ENCODE data around the gene CRTC3.
"Not testable (repeated sequence)": the region's sequence is repeated elsewhere in the genome, so short reads cannot be mapped to it uniquely, and the experiment has no call there.

Gene CRTC3

DNA sequence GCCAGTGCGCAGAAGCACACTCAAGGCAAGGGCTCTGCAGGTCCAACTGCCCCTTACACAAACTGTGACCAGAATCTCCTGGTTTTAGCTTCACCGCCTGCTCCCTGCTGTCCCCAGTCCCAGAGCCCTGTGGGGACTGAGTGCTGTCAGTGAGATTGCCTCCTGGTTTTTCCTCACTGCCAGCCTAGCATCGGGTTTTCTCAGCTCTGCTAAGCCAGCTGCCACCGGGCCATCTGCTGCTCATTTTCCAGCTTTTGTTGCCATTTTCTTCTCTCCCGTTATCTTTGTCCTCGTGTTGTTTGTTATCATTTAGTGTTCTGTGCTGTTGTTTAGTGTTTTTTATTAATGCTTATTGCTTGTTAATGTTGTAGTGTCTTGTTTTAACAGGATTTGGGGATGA is 108.0 kb downstream of the CRTC3 start:
- peak; percentile 96 for DNase-seq

DNA sequence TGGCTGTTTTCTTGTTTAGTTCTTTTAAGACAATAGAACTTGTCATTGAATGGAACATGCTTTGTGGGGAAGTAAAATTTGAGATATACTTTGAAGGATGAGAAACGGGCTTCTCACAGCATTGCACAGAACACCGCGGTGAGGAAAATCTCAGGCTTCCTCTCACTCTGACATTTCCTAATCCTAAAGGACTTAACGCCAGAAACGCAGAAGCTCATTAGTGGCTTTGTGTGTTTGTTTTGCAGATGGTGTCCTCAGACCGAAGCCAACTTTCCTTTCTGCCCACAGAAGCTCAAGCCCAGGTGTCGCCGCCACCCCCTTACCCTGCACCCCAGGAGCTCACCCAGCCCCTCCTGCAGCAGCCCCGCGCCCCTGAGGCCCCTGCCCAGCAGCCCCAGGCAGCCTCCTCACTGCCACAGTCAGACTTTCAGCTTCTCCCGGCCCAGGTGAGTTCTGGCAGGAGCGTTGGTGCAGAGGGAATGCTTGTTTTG is 108.5 kb downstream of the CRTC3 start:
- DNase-seq: peak; percentile 66

DNA sequence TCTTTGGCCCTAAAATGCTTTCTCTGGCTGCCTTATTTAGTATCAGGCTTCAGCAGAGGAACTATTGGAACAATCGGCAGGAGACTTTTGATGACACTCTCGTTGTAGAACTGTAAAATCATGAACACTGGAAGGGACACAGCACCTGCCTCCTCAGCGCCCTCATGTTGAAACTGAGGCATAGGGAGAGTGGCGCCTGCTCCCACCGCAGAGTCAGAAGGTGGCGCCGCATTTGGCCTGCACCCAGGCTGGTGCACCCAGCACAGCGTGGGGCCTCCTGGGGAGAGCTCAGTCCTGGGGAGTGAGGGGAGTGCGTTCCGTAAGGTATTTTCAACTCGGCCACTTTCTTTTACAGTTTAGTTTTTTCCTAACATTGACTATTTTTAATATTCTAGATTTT is 109.2 kb downstream of the CRTC3 start:
- no peak for DNase-seq

DNA sequence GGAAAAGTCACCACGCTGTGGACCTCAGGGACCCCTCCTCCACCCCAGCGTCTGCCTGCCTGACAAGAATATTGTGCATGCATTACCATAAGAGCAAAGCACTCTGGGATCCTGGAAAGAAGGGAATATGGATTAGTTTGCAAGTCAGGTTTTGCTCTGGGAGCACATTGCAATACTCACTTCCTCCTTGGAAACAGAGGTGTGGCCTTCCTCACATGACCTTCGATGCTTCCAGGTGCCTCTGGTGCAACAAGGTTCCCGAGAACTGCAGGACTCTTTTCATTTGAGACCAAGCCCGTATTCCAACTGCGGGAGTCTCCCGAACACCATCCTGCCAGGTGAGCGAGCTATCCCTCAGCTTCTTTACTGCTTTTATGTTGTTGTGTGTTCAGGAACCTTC is 111.1 kb downstream of the CRTC3 start:
- no peak for DNase-seq

DNA sequence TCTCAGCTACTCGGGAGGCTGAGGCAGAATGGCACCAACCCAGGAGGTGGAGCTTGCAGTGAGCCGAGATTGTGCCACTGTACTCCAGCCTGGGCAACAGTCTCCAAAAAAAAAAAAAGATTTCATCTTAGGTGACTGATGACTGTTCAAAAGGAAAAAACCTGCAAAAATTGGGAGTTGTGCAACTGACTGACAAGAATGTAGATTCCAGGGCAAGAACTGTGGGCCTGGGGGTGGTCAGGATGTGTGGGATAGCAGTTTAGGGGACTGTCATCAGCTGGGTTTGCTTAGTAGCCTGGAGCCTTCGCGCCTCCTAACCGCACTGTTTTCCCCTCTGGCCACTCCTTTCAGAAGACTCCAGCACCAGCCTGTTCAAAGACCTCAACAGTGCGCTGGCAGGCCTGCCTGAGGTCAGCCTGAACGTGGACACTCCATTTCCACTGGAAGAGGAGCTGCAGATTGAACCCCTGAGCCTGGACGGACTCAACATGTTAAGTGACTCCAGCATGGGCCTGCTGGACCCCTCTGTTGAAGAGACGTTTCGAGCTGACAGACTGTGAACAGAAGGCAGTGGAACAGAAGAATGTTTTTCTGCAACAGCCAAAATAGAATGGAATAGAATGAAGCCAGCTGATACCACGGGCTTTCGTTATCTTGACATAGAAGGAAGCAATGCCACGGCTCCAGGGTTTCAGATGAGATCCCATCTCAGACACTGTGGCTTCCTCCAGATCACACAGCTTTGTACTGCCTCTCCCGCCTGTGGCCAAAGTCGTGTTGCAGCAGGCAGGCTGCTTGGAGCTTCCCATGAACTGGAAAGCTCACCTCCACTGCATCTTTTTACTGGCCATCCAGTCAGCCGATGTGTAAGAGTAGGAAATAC is 112.1 kb downstream of the CRTC3 start:
- no peak for DNase-seq

DNA sequence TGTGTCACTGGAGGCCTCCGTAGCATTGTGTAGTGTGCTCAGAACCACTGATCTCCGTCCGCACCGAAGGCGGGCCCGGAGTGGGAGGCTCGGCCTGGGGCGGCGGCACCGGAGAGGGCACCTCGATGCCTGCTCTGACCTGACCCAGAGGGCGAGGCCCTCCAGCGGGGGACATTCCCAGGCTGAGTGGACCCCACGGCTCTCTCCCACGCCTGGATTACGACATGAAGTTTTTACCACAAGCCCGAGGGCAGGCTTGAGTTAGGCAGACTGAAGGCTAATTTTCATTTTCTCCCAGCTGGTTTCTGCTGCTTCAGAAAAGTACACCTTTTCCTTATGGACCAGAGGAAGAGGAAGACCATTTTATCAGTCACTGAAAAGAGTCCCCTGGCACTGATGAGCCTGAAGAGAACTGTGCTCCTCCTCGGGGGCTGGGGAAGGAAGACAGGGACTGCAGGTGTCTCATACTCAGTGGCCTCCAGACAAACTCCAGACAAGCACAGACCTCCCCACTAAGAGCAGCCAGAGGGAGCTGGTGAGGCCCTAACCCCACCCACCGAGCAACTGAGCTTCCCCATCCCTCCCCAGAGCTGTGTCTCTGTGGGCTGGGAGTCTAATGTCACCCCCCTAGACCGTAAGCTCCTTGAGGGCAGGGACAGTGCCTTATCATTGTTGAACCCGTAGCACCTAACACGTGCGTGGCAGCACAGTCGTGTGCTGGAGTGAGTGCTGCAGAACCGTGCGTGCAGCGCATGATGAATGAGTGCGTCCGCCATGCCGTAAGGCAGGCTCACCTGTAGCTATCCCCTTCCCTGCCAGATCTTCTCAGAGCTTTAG is 113.0 kb downstream of the CRTC3 start:
- DNase-seq: no peak

DNA sequence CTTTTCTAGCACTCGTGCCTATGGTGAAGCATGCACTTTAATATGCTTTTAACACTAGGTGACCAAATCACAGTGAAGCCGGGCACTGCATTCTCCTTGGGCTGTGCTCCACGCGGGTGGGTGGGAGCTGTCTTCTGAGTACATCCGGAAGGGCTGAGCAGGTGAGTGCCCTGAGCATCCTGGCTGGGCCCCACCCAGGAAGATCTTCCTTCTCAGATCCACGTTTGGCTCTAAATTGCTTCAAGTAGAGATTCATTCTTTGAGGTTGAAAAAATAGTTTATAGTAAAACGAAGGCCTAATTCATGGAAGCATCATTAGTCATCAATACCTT is 113.5 kb downstream of the CRTC3 start:
- DNase-seq: no peak

DNA sequence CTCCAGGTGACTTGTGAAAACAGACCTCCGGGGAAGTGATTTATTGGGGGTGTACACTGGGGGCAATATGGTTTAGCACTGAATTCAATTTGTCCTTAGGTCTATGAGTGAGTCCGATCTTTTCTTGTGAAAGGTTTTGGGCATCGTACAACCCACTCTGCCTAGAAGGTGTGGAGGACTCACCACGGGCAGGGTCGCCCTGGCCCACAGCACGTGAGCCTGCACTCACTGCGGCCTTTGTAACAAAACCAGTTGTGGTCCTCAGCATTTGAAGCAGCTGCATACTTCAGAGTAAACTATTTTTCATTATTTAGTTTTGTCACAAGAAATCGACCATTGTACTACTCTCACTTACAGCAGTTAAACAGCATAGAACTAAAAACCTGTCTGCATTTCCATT is 114.8 kb downstream of the CRTC3 start:
- no peak for DNase-seq

DNA sequence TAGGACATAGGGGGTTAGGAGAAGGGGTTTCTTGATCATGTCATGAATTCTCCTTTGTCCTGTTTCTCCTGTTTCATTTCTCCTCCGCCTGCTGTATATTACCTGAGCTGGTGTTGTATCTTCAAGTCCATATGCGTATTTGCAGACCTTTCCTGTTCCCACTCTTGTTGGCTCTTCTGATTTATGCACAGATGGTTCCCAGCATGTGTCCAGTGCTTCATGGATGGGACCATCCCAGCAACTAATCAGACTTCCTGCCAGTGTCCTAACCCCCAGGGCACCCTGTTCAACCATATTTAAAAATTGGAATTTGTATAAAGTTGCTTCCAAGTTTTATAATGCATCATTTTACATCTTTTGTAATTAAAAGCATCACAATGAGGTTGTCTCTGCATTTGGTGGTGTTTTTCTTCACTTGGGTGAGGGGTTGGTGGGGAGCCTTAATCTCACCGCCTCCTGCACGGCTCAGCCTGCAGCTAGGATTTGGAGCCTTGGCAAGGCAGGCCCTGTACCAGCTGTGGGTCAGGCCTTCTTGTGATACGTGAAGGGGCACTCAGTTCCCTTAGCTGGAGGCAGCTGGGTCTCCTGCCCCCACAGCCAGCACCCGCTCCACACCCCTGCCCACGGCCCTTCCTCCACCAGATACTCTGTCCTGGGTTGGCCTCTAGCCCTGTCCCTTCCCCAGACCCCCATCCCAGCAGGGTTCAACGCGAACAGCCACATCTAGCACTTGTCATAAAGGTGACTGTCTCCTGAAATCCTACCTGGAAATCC is 115.4 kb downstream of the CRTC3 start:
- peak; percentile 51 for DNase-seq

DNA sequence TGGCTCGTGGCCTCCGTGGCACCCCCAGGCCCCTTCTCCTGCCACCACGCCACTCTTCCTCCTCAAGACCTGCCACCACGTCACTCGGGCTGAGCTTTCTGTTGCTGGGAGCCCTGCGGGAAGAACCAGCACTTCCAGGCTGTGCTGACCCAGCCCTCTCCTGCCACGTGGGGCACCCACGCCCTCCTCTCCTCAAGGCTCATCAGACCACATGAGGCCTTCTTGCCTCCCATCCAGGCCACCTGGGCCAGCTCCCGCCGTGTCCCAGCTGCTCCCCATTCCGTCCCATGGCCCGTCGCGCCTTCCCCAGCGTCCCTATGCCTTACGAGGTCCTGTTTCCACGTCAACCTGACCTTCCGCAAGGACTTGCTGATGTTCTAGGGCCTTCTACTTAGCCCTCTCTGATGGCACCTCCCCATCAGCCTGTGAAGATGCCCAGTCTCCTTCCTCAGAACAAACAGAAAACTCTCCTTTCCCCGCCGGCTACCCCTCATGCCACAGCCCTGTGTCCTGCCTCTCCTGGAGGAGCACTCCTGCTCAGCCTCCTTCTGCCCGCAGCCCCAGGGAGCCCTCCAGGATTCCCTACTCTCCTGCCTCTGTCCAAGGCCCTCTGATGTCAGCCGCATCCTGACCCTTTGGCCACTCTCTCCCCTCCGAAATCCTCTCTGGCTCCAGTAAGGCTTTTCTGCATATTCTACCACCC is 116.3 kb downstream of the CRTC3 start:
- DNase-seq: no peak

DNA sequence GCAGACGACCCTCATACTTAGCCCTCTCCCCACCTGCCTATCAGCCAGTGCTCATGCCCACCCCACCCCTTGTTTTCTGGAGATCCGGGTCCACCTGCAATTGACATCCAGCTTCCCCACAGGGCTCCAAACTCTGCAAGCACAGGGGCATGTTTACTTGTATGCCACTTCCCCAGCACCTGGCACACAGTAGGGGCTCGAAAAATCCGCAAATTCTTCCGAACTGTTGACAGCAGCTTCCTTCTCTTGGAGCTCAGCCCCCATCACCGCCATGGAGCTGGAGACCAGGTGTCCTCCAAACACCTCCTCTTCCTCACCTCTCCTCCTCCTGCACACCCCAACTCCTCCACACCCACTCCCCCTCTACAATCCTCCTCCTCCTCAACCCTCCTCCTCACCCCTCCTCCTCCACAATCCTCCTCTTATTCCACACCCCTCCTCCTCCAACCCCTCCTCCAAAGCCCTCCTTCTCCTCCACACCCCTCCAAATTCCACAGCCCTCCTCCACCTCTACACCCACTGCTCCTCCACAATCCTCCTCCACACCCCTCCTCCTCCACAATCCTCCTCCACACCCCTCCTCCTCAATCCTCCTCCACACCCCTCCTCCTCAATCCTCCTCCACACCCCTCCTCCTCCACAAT is 117.1 kb downstream of the CRTC3 start:
- DNase-seq: no peak

DNA sequence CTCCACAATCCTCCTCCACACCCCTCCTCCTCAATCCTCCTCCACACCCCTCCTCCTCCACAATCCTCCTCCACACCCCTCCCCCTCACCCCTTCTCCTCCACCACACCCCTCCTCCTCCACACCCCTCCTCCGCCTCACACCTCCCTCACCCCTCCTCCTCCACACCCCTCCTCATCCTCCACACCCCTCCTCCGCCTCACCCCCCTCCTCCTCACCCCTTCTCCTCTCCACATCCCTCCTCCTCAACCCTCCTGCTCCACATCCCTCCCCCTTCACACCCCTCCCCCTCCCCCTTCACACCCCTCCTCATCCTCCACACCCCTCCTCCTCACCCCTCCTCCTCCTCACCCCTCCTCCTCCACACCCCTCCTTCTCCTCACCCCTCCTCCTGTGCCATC is 117.6 kb downstream of the CRTC3 start:
- no peak for DNase-seq

DNA sequence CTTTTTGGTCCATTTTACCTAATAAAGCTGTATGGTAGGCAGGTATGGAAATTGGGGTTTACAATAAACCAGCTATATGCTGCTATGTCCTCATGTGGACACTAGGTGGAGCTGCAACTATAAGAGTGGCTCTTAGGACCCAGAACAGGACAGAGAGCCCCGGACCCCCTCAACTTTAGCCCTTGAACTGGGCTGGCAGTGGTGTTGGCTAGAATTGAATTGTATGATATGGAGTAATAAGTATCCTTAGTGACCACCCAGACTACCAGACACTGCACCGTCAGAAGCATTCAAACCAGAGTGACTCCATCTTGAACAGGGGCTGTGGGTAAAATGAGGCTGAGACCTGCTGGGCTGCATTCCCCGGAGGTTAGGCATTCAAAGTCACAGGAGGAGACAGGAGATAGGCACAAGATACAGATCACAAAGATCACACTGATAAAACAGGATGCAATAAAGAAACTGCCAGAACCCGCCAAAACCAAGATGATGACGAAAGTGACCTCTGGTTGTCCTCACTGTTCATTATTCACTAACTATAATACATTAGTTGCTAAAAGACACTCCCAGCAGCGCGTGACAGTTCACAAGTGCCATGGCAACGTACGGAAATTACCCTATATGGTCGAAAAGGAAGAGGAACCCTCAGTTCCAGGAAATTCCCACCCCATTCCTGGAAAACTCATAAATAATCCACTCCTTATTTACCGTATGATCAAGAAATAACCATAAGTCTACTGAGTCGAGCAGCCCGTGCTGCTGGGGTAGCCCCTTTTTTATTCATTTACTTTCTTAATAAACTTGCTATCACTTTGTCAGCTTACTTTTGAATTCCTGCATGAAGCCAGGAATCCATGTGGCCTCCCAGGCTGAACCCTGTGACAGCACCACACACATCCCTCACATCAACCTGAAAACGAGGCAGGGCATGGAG is 118.7 kb downstream of the CRTC3 start:
- DNase-seq: peak; percentile 6

DNA sequence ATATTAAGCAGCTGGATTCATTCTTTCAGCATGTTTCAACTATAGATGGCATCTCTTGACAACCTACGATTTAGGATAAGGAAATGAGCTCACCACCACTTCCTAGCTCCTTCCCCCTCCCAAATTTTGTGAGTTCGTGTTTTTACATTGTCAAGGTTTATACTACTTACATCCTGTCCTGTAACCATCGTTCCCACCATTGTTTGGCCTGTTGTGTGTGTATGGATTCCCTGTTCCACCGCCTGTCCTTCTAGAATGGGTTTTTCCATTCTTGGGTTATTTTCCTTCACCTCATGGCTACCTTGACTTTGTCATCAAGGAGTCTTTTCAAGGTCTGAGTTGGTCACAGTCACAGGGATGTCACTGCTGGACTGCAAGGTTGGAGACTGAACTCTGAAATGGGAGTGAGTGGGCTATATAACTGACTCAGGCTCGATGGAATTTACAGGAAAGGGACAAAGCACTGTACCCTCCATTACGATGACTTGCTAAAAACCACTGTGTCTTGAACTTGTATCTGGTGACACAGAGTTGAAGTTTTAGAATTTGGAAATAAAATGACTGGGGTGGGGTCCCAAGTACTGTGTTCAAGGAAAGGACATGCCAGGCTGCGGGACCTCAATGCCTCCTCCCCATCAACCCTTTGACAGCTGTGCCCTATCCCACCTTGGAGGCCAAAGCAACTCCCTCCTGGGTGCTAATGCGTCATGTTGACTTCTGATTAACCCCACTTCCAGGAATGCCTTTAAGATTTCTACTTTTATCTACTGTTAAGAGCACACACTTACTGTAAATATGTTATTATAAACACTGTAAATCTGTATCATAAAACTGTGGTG is 120.6 kb downstream of the CRTC3 start:
- no peak for DNase-seq

DNA sequence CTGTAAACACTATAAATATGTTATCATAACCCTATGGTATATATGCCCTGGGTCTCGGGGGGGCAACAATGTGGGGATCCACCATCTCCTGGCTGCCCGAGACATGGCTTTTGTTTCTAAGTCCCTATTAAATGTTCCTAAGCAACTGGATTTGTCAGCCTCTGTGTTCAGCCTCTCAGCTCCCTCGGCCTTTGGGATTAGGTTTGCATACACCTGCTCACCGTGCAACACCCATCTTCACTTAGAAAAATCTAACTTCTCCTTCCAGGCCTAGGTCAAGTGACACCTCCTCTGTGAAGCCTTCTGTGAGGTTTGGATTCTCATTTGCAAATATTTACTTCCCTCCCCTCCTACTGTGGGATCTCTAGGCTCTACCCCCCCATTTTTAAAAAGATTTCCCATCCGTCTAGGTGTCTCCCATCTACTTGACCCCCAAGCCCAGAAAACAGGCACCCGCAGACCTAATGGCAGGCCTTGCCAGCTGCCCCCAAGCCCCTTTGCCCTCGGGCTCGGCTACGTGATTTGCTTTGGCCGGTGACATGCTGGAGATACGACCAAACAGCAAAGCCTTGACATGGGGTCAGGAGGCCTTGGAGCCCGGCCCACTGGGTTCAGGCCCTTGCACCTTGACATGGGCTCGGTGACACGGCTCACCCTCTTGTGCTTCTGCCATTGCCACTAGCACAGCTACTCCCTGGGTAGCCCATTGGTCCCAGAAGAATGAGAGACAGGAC is 121.4 kb downstream of the CRTC3 start:
- no peak for DNase-seq

DNA sequence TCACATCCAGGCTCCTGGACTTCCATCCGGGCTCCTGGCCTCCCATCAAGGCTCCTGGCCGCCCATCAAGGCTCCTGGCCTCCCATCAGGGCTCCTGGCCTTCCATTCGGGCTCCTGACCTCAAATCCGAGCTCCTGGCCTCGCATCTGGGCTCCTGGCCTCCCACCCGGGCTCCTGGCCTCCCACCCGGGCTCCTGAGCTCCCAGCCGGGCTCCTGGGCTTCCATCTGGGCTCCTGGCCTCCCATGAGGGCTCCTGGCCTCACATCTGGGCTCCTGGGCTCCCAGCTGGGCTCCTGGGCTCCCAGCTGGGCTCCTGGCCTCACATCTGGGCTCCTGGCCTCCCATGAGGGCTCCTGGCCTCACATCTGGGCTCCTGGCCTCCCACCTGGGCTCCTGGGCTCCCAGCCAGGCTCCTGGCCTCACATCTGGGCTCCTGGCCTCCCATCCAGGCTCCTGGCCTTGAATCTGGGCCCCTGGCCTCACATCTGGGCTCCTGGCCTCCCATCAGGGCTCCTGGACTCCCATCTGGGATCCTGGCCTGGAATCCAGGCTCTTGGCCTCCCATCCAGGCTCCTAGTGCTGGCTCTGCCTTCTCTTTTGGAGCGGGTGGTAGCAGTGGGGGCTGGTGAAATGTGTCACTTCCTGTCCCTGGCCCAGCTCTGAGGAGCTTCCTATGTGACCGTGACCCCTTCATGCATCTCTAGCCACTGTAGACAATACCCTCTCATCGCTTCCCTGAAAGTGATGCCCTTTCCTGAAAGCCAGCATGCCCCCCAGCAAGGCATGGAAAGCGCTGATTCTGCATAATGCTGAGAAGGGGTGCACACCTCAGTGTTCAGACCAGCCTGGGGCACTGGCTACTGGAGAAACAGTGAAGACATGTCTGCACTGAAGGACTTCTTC is 124.8 kb downstream of the CRTC3 start:
- no peak for DNase-seq

DNA sequence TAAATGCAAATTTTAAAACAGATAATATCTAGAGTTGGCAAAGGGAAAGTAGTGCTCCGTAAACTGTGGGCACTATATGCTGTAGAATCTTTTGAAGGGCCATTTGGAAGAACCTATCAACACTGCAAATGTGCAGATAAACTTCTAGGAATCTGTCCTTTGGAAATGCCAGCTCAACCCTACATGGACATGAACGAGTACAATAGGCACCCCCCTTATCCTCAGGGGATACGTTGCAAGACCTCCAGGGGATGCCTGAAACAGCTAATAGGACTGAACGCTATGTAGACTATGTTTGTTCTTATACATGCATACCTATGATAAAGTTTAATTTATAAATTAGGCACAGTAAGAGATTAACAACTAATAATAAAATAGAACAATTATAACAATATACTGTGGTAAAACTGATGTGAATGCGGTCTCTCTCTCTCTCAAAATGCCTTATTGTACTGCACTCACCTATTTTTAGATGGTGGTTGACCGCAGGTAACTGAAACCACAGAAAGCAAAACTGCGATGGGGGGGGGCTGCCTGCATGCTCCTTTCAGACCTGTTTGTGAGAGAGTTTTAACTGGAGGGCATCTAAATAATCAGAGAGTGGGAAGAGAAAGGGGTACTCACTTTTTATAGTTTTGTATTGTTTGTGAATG is 127.9 kb downstream of the CRTC3 start:
- DNase-seq: not testable (repeated sequence)

DNA sequence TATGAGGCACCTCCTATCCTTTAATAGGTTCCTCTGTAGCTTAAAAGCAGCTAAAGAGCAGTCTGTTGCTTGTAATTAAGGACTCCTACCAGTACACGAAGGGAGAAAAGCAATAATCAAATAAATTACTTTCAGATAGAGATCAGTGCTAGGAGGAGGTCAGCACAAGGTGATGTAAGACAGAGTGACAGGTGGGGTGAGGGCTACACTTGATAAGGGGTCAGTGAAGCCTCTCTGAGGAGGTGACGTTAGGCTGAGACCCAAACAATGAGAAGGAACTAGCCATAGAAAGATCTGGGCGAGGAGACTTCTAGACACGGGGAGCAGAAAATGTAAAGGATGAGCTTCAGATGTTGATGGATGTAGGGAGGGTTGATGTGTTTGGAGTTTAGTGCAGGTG is 129.8 kb downstream of the CRTC3 start:
- no peak for DNase-seq

Data from NCI-H524 treated with DMSO at 0.1 percent for 48 hours (cell line).